Loucy (cell line): ENCODE measurements around the gene MRPS10.

Experiments used
- H2AFZ ChIP-seq: fragments of 200-600 bp; sonication (generic); 2 replicates; pipeline ENCODE4 v1.6.0; 2016; ENCODE audit warnings: antibody characterized with exemption, mild to moderate bottlenecking, low read length, moderate library complexity
- H3F3A ChIP-seq: fragments of 200-600 bp; 2 replicates; pipeline ENCODE4 v1.6.0; 2016; ENCODE audit warnings: antibody characterized with exemption, low read depth, mild to moderate bottlenecking
- H3K27me3 ChIP-seq: fragments of 200-600 bp; sonication (generic); 2 replicates; pipeline ENCODE4 v1.6.1; 2014; ENCODE audit warnings: low read length, mild to moderate bottlenecking; ENCODE audit not compliant: insufficient read depth, poor library complexity, severe bottlenecking
- H3K36me3 ChIP-seq: fragments of 200-600 bp; sonication (generic); 2 replicates; pipeline ENCODE4 v1.6.1; 2016; ENCODE audit warnings: low read length; ENCODE audit not compliant: insufficient read depth
- H3K4me1 ChIP-seq: fragments of 200-600 bp; sonication (generic); 2 replicates; pipeline ENCODE4 v1.5.1; 2014; ENCODE audit warnings: low read length, mild to moderate bottlenecking; ENCODE audit not compliant: insufficient read depth, poor library complexity, severe bottlenecking
- H3K4me2 ChIP-seq: fragments of 200-600 bp; sonication (generic); 2 replicates; pipeline ENCODE4 v1.6.0; 2014; ENCODE audit warnings: antibody characterized with exemption, low read length, low read depth, mild to moderate bottlenecking; ENCODE audit not compliant: poor library complexity, severe bottlenecking
- H3K4me3 ChIP-seq: fragments of 200-600 bp; sonication (generic); 2 replicates; pipeline ENCODE4 v1.5.1; 2014; ENCODE audit warnings: low read length, mild to moderate bottlenecking, mixed read lengths; ENCODE audit not compliant: poor library complexity, severe bottlenecking
- H3K79me2 ChIP-seq: fragments of 200-600 bp; sonication (generic); 2 replicates; pipeline ENCODE4 v1.6.1; 2014; ENCODE audit warnings: low read length; ENCODE audit not compliant: insufficient read depth
- H3K9ac ChIP-seq: fragments of 200-600 bp; sonication (generic); 2 replicates; pipeline ENCODE4 v1.6.0; 2014; ENCODE audit warnings: mild to moderate bottlenecking, low read depth, low read length, moderate library complexity; ENCODE audit not compliant: poor library complexity, severe bottlenecking
- H3K9me2 ChIP-seq: fragments of 200-600 bp; sonication (generic); replicated peaks from 2 replicates; pipeline ENCODE4 v1.6.1; 2016; ENCODE audit warnings: low read depth, low read length, mixed read lengths
- H3K9me3 ChIP-seq: fragments of 200-600 bp; sonication (generic); 2 replicates; pipeline ENCODE4 v1.6.1; 2014; ENCODE audit warnings: mild to moderate bottlenecking, antibody characterized with exemption, low read length, low read depth; ENCODE audit not compliant: insufficient read depth
- H4K20me1 ChIP-seq: fragments of 200-600 bp; sonication (generic); 2 replicates; pipeline ENCODE4 v1.6.0; 2014; ENCODE audit warnings: antibody characterized with exemption, low read length, mild to moderate bottlenecking; ENCODE audit not compliant: insufficient read depth, poor library complexity, severe bottlenecking
- EZH2phosphoT487 ChIP-seq: fragments of 200-600 bp; IDR thresholded peaks from 2 replicates; pipeline ENCODE4 v1.6.1; 2018; ENCODE audit warnings: antibody characterized with exemption, mild to moderate bottlenecking, moderate library complexity, borderline replicate concordance
- TF ChIP-seq, protein P1 (sequence below): fragments of 200-600 bp; sonication (generic); conservative IDR thresholded peaks from 2 replicates; pipeline ENCODE4 v1.5.1; 2014; ENCODE audit warnings: mild to moderate bottlenecking, antibody characterized with exemption, low read length

Gene MRPS10

DNA sequence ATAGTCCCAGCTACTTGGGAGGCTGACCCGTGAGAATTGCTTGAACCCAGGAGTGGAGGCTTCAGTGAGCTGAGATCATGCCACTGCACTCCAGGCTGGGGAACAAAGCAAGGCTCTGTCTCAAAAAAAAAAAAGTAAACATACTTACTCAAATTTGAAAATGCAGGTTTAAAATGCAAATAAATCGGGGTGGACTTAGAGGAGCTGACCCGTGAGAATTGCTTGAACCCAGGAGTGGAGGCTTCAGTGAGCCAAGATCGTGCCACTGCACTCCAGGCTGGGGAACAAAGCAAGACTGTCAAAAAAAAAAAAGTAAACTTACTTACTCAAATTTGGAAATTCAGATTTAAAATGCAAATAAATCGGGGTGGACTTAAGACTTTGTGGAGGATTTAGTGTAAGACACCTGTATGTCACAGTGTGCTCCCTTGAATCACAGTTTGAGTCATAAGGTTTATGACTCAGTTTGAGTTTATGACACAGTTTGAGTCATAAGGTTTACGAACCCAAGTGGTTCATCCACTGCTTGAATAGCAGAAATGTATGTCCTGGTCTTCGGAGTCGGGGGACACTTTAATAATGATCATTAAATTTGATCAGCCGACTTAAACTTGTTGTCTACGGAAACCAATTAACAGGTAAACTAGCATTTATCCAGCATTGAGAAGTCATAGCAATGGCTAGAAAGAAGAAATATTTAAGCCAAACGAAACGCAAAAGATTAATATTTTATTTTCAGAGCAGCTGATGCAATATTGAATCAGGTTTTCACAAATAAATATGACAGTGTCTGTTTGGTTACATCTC is 6.8 kb upstream of the MRPS10 start:
- no peak overlapping the region for H2AFZ ChIP-seq
- H3K79me2 ChIP-seq: no peaks in the 10 kb centered on the region
- TF ChIP-seq, protein P1, sequence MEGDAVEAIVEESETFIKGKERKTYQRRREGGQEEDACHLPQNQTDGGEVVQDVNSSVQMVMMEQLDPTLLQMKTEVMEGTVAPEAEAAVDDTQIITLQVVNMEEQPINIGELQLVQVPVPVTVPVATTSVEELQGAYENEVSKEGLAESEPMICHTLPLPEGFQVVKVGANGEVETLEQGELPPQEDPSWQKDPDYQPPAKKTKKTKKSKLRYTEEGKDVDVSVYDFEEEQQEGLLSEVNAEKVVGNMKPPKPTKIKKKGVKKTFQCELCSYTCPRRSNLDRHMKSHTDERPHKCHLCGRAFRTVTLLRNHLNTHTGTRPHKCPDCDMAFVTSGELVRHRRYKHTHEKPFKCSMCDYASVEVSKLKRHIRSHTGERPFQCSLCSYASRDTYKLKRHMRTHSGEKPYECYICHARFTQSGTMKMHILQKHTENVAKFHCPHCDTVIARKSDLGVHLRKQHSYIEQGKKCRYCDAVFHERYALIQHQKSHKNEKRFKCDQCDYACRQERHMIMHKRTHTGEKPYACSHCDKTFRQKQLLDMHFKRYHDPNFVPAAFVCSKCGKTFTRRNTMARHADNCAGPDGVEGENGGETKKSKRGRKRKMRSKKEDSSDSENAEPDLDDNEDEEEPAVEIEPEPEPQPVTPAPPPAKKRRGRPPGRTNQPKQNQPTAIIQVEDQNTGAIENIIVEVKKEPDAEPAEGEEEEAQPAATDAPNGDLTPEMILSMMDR: no peak
- TF ChIP-seq EZH2phosphoT487: no peak
- no peak overlapping the region for H3K9ac ChIP-seq
- no peak overlapping the region for H3K4me2 ChIP-seq
- no peak overlapping the region for H3K4me3 ChIP-seq
- no peaks in the 10 kb centered on the region for H3K27me3 ChIP-seq
- no peaks in the 10 kb centered on the region for H4K20me1 ChIP-seq
- peaks cover 9% of the 10 kb centered on the region; the same call in 1 of the 2 replicates for H3K36me3 ChIP-seq
- H3F3A ChIP-seq: no peaks in the 10 kb centered on the region
- H3K4me1 ChIP-seq: no peaks in the 10 kb centered on the region
- H3K9me2 ChIP-seq: no peaks in the 10 kb centered on the region
- H3K9me3 ChIP-seq: no peaks in the 10 kb centered on the region

DNA sequence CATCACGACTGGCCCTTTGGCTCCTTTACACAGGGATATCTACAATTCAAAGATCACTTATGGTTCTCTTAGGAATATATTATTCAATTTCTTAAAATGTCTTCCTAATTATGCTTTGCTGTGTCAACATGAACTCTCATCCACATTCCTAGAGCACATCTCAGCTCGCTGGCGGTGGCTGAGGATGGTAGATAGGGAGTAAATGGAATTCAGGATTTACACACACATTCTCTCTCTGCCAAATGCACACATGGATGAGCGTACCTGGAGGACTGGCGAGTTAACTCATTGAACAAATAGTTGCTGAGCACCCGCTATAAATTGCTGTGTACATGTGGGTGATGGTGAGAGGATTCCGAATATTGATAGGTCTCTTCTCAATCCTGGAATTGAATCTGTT is 4.8 kb upstream of the MRPS10 start:
- Histone ChIP-seq H3K36me3 (peaks cover 3% of the 10 kb centered on the region; the same call in 1 of the 2 replicates), H3K9ac (no peak overlapping the region), H3K27me3 (no peaks in the 10 kb centered on the region), H3K9me3 (no peaks in the 10 kb centered on the region), H2AFZ (no peak overlapping the region), H3K4me2 (no peak overlapping the region), H3K4me1 (no peaks in the 10 kb centered on the region), H3F3A (no peaks in the 10 kb centered on the region), H3K4me3 (no peak overlapping the region), H3K79me2 (peaks cover 1% of the 10 kb centered on the region), H3K9me2 (no peaks in the 10 kb centered on the region), H4K20me1 (no peaks in the 10 kb centered on the region)
- TF ChIP-seq EZH2phosphoT487: no peak
- TF ChIP-seq, protein P1: no peak

DNA sequence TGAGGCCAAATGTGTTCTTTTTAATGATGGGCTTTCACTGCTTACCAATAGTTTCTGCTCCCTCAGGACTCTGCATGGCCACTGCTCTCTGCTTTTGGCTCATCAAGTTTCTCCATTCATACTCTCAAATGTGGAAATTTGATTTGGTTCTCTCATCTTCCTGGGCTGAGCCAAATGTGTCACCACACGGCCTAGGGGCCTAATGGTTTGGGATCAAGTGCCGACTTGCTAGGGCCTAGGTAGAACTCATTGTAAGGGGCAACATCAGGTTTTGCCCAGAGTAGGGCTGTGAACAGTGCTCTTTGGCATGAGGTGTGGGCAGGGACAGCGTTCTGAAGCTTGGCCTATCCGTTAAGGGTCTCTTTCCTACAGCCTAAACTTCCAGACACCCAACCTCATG is 3.9 kb upstream of the MRPS10 start:
- Histone ChIP-seq H3K4me1 (peaks cover 2% of the 10 kb centered on the region), H3F3A (no peaks in the 10 kb centered on the region), H2AFZ (no peak overlapping the region), H3K4me2 (no peak overlapping the region), H3K4me3 (no peak overlapping the region), H3K27me3 (no peaks in the 10 kb centered on the region), H3K9me2 (no peaks in the 10 kb centered on the region), H3K79me2 (peaks cover 11% of the 10 kb centered on the region), H3K36me3 (no peaks in the 10 kb centered on the region), H3K9me3 (no peaks in the 10 kb centered on the region), H3K9ac (no peak overlapping the region), H4K20me1 (no peaks in the 10 kb centered on the region)
- TF ChIP-seq, protein P1: no peak
- TF ChIP-seq EZH2phosphoT487: no peak
